GM21526 (cell line): ENCODE results near the gene PHF21B.
"Not testable (repeated sequence)": the region's sequence is repeated elsewhere in the genome, so short reads cannot be mapped to it uniquely, and the experiment has no call there.

Source experiments
- ATAC-seq: cut with Tn5 transposase; IDR thresholded peaks from one replicate; pipeline ENCODE4 v1.9.1; 2021; ENCODE audit warnings: moderate library complexity; ENCODE audit not compliant: unreplicated experiment, low FRiP score

The PHF21B gene

GRCh38 chr22:44965171-44965570 lies 44.6 kb downstream of the PHF21B start:
- ATAC-seq = no peak

DNA sequence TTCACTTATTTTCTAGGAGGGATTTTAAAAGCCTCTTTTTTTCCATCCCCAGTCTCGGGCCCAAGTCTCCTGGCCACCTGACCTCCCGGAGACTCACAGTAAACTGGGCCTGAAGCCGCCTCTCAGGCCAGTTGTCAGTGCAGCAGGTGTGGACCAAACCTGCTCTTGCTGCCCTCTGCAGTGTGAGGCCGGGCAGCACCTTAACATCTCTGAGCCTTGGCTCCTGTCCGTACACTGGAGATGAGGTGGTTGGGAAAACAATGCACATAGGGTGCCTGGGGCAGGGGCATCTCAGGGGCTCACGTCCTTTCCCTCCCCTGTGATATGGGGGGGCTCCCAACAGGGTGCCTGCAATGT lies 45.1 kb downstream of the PHF21B start:
- ATAC-seq = no peak

GRCh38 chr22:44963832-44964721 lies 45.7 kb downstream of the PHF21B start:
- no peak for ATAC-seq

DNA sequence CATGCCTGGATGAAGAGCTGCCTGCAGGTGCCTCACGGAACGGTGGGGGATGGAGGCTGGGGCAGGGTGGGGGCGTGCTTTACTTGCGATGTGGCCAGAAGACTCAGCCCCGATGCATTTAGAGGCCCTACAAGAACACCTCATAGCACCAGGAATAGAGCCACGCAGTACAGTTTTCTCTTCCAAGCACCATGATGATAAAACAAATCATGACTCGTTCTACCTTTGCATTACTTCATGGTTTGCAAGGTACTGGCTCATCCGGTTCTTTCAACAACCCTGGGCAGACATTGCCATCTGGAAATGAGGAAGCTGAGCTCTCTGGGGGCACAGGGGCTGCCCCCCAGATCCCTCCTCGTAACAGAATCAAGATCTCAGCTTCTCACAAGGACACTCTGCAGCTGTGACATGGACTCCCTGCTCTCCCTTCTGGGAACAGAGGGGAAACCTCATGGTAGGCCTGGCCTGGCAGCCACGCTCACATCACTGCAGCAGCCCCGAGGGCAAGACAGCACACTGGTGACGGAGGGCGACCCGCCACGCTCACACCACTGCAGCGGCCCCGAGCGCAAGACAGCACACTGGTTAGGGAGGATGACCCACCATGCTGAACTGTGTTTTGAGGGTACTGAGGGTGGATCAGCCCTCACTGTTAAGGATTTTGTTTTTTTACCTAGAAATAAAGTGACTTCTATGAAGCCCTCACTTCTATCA lies 46.9 kb downstream of the PHF21B start:
- ATAC-seq = no peak

DNA sequence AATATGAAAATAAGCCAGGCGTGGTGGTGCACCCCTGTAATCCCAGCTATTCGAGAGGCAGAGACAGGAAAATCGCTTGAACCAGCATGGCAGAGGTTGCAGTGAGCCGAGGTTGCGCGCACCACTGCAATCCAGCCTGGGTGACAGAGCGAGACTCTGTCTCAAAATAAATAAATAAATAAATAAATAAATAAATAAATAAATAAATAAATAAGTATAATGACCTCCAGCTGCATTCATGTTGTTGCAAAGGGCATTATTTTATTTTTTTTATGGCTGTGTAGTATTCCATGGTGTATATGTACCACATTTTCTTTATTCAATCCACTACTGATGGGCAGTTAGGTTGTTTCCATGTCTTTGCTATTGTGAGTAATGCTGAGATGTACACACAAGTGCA lies 48.1 kb downstream of the PHF21B start:
- ATAC-seq = not testable (repeated sequence)

DNA sequence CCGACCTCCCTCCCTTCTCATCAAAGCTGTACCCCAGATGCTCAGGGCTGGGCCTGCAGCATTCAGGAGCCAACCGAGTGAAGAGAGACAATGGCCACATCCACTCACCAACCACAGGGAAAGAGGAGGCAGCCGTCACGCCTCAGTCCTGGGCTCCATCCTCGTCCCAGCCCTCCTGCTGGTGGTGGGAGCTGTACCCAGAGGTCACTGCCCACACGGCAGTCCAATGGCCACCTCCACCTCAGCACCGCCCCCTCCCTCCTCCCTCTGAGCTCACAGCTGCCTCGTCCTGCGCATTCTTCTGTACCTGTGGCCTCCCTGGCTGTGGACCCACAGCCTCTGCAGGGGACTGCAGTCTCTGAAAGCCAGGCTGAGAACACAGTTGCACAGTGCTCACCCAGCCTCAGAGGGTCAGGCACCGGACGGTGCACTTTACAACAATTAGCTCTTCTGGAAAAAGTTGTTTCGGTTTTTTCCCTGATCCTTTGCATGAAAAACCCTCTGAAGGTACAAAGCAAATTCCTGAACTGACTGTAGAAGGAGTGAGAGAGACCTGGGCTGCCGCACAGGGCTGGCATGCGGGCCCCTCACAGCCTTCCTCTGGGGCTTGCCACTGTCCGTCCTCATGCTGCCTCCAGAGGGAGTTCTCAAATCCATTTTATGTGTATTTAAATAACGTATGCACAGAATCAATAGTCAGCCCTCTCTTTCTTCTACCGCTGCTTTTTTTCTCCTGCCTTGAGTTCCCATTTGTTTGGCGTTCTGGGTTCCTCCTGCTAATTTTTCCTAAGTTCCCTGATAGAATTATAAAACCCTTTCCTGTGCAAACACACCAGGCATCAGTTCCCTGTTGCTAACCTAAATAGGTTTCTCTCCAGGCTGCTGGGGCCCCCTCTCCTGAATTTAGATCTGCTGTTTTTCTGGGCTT lies 52.7 kb downstream of the PHF21B start:
- ATAC-seq = no peak

DNA sequence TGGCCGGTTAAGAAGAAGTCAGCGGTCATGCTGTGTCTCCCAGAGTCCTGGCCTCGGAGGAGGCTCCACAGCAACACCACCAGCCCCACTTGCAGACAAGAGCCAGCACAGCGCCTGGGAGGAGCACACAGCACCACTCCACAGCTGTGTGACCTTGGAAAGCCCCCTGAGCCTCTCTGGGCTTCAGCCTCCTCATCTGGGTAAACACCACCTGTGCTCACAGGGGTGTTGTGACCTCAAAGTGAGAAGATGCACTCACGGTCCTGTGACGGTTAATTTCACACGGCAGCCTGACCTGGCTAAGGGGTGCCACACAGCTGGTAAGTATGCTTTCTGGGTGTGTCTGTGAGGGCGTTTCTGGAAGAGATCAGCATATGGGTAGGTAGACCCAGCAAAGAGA lies 54.7 kb downstream of the PHF21B start:
- ATAC-seq = no peak

- ATAC-seq = no peak
These were observed 55.7 kb downstream of the PHF21B start for GRCh38 chr22:44954149-44954548.

- ATAC-seq = no peak
These were observed 56.7 kb downstream of the PHF21B start for GRCh38 chr22:44952863-44953746.

- no peak for ATAC-seq
These were observed 58.3 kb downstream of the PHF21B start for GRCh38 chr22:44951510-44951816.

- ATAC-seq = no peak
These were observed 58.8 kb downstream of the PHF21B start for GRCh38 chr22:44950806-44951509.

- ATAC-seq = no peak
These were observed 62.0 kb downstream of the PHF21B start for GRCh38 chr22:44947846-44948245.

GRCh38 chr22:44947049-44947448 lies 62.8 kb downstream of the PHF21B start:
- no peak for ATAC-seq

DNA sequence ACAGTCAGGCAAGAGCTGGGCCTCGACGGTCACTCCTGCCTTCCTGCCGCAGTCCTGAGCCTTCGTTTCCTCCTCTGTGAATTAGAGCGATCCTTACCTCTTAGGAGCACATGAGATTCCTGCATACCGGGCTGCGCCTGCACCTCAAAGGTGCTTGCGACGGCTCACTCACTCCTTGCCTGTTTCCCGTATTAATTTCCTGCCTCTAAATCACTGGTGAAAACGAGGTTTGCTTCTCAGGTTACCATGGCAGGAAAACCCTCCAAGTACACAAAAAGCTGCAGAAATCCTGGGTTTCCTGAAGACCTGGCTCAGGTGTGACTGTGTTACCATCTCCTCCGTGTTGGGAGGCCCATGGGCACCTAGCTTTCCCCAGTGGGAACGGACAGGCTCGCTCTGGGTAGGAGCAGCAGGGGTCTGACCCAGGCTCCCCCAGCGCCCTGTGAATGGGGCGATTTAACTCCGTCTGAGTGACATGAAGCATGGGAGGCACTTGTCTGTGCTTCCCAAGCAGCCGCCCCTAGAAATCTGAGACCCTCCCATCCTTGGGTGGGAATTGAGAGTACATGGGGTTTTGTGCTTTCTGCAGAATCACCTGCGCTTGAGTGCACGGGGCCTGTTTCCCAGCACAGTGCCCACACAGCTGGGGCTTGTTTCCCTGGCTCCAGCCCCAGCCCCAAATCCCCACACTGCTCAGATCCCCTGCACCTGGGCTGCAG lies 64.8 kb downstream of the PHF21B start:
- no peak for ATAC-seq

GRCh38 chr22:44943701-44944324 lies 66.0 kb downstream of the PHF21B start:
- no peak for ATAC-seq

DNA sequence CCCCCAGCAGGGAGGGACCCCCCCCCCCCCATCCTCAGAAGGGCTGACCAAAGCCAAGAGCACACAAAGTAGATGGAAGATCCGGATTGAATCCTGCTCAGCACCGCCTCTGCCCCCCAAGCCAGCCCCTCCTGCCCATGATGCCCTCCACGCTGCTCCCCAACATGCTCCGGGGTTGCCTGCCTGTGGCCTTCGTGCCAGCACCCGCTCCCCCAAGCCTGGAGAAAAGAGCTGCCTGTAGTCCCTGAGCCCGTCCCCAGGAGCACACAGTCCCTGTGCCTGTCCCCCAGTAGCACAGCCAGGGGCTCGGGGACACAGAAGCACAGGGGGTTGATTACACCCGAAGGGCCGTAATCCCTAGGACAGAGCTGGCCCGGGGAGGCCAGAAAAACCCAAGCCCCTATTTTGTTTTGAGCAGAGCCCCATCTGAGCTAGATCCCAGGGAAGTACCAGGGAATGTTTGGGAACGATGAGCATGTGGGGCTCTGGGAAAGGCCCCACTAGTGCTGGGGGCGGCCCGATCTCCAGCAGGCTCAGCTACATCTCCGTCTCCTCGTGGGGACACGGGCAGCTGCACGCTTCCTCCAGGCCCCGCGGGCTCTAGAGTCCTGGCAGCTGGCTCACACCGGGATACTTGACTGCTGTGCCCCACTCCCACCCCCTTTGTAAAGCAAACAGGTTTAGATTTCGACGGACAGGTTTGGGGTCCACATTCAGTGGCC lies 66.7 kb downstream of the PHF21B start:
- ATAC-seq = no peak

DNA sequence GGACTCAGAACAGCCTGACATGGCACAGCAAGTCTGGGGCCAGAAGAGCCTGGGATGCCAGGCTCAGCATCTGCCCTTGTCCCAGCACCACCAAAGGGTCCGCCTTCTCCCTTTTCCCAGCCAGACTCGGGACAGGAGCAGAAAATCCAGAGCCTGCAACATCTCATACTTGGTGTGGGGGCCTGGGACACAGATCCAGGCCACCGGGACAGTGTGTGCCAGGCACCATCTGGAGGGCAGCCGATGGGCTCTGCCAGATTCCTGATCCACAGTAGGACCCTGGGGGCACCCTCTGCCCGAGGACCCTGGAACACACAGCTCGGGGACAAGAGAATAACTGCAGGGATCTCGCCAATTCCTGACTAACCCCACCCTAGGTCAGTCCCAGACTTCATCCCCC lies 67.7 kb downstream of the PHF21B start:
- no peak for ATAC-seq

DNA sequence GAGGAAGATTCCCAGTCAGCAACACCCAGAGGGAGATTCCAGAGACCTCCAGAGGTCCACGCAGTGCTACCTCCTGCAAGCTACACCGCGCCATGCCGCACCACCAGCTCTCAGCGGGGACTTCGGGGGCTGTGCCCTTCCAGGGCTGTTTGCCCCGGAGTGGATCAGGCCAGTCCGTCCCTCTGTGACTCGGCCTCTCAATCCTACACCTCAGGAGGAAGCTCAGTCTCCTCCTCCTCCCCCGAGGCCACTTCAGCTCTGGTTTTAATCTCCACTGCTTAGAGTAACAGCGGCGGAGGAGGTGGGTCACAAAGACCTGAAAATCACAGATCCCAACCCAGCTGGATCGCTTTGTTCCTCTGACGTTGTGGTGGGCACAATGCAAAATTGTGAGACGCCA lies 68.6 kb downstream of the PHF21B start:
- no peak for ATAC-seq
